ENCODE results near the gene HOXB3. TPM values are rescaled to one million over a fixed set of nuclear protein-coding genes. Genes with fewer than 3 reads are reported as not detected.

Gene HOXB3
- polyA plus RNA-seq, 1 of the 3 experiments (the other 2 are of a cell fraction): 0.46 TPM

- Histone ChIP-seq H3F3A (replicated peaks; ENCODE audit: insufficient read depth) (no peaks in the 10 kb centered on the region), H3K9ac (no peak overlapping the region), H3K36me3 (replicated peaks in 1 of 2; ENCODE audit: control insufficient read depth in 1 of 2, insufficient read depth in 2 of 2, low read length in 1 of 2) (no peaks in the 10 kb centered on the region), H2AFZ (ENCODE audit: low read depth) (no peak overlapping the region), H3K4me3 (ENCODE audit: low read depth in 2 of 2, low read length in 1 of 2) (no peak overlapping the region), H3K9me2 (no peaks in the 10 kb centered on the region), H3K27ac (ENCODE audit: low read depth in 2 of 2, low read length in 1 of 2) (no peak overlapping the region), H3K27me3 (ENCODE audit: insufficient read depth) (peaks cover 100% of the 10 kb centered on the region), H4K20me1 (ENCODE audit: insufficient read depth) (peaks cover 20% of the 10 kb centered on the region; the same call in 1 of the 2 replicates), H3K4me2 (no peak overlapping the region), H3K9me3 (no peaks in the 10 kb centered on the region), H3K79me2 (ENCODE audit: insufficient read depth) (no peaks in the 10 kb centered on the region), H3K4me1 (ENCODE audit: control insufficient read depth in 1 of 2, insufficient read depth in 2 of 2, low read depth in 1 of 2, low read length in 1 of 2) (no peaks in the 10 kb centered on the region; a peak in 1 of 4 replicates)
- ChIA-PET POLR2A (no interaction called here), CTCF (interaction anchor here (0.8 to 2.3 kb wide), 5 partner anchors 9 to 292 kb away, joined by 3 to 8 read pairs (median 5); partner anchors contain the start of gene HOXB7)
- no peak for DNase-seq
- WGBS (ENCODE audit: low lambda C conversion rate): 13% methylated on average over 17 of the region's 17 CpGs
- TF ChIP-seq YY1 (IDR thresholded peaks at IDR 0.05; ENCODE audit: low read depth) (no peak), EP300 (IDR thresholded peaks at IDR 0.05; ENCODE audit: borderline replicate concordance in 1 of 2, low read depth in 1 of 2, low read length in 1 of 2) (no peak), USF1 (IDR thresholded peaks at IDR 0.05; ENCODE audit: borderline replicate concordance, low read depth) (no peak), RCOR1 (IDR thresholded peaks at IDR 0.05; ENCODE audit: low read length) (no peak), RXRA (IDR thresholded peaks at IDR 0.05; ENCODE audit: borderline replicate concordance, low read depth) (no peak), ELF1 (IDR thresholded peaks at IDR 0.05) (no peak), NFIC (IDR thresholded peaks at IDR 0.05; ENCODE audit: borderline replicate concordance) (no peak), FOXM1 (IDR thresholded peaks at IDR 0.05; ENCODE audit: low read depth) (no peak)
- TF ChIP-seq, protein P1, sequence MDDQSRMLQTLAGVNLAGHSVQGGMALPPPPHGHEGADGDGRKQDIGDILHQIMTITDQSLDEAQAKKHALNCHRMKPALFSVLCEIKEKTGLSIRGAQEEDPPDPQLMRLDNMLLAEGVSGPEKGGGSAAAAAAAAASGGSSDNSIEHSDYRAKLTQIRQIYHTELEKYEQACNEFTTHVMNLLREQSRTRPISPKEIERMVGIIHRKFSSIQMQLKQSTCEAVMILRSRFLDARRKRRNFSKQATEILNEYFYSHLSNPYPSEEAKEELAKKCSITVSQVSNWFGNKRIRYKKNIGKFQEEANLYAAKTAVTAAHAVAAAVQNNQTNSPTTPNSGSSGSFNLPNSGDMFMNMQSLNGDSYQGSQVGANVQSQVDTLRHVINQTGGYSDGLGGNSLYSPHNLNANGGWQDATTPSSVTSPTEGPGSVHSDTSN (IDR thresholded peaks at IDR 0.05): no peak
- TF ChIP-seq, protein P2, sequence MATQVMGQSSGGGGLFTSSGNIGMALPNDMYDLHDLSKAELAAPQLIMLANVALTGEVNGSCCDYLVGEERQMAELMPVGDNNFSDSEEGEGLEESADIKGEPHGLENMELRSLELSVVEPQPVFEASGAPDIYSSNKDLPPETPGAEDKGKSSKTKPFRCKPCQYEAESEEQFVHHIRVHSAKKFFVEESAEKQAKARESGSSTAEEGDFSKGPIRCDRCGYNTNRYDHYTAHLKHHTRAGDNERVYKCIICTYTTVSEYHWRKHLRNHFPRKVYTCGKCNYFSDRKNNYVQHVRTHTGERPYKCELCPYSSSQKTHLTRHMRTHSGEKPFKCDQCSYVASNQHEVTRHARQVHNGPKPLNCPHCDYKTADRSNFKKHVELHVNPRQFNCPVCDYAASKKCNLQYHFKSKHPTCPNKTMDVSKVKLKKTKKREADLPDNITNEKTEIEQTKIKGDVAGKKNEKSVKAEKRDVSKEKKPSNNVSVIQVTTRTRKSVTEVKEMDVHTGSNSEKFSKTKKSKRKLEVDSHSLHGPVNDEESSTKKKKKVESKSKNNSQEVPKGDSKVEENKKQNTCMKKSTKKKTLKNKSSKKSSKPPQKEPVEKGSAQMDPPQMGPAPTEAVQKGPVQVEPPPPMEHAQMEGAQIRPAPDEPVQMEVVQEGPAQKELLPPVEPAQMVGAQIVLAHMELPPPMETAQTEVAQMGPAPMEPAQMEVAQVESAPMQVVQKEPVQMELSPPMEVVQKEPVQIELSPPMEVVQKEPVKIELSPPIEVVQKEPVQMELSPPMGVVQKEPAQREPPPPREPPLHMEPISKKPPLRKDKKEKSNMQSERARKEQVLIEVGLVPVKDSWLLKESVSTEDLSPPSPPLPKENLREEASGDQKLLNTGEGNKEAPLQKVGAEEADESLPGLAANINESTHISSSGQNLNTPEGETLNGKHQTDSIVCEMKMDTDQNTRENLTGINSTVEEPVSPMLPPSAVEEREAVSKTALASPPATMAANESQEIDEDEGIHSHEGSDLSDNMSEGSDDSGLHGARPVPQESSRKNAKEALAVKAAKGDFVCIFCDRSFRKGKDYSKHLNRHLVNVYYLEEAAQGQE (IDR thresholded peaks at IDR 0.05; ENCODE audit: low read depth, low read length): no peak
Measured at GRCh38 chr17:48600244-48601098, 10.4 kb upstream of the HOXB3 start.

DNA sequence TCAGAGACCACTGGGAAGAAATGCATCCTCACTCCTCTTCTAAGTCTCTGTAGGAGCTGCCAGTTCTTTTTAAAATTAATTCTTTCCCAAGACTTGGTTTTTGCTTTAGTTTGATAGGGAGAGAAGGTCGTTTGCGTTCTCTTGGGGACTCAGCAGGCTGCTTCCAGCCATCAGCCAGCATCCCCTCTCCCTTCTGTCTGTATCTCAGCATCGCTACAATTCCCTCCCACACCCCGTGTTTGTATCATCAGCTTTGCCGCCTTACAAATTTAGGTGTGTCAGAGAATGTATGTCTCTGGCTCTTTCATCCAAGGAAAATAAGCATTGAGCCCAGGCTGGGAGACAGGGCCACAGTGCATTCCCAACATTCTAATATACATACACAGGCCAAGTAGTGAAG is 9.3 kb upstream of the HOXB3 start:
- TF ChIP-seq USF1 (IDR thresholded peaks at IDR 0.05; ENCODE audit: borderline replicate concordance, low read depth): no peak
- TF ChIP-seq TAF1 (IDR thresholded peaks at IDR 0.05; ENCODE audit: borderline replicate concordance, low read depth, low read length): no peak
- TF ChIP-seq MXI1 (IDR thresholded peaks at IDR 0.05; ENCODE audit: low read depth, low read length): no peak
- no peak for TF ChIP-seq FOSL2 (IDR thresholded peaks at IDR 0.05; ENCODE audit: borderline replicate concordance, low read depth)
- TF ChIP-seq, protein P3, sequence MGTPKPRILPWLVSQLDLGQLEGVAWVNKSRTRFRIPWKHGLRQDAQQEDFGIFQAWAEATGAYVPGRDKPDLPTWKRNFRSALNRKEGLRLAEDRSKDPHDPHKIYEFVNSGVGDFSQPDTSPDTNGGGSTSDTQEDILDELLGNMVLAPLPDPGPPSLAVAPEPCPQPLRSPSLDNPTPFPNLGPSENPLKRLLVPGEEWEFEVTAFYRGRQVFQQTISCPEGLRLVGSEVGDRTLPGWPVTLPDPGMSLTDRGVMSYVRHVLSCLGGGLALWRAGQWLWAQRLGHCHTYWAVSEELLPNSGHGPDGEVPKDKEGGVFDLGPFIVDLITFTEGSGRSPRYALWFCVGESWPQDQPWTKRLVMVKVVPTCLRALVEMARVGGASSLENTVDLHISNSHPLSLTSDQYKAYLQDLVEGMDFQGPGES (IDR thresholded peaks at IDR 0.05; ENCODE audit: low read depth, low read length): no peak
- no peak for TF ChIP-seq TCF12 (IDR thresholded peaks at IDR 0.05)
- no peak for TF ChIP-seq JUND (IDR thresholded peaks at IDR 0.05)
- Histone ChIP-seq H4K20me1 (ENCODE audit: insufficient read depth) (peaks cover 20% of the 10 kb centered on the region; the same call in 1 of the 2 replicates), H3K27ac (ENCODE audit: low read depth in 2 of 2, low read length in 1 of 2) (no peak overlapping the region), H3K9me3 (no peaks in the 10 kb centered on the region), H3K79me2 (ENCODE audit: insufficient read depth) (no peaks in the 10 kb centered on the region), H3K36me3 (replicated peaks in 1 of 2; ENCODE audit: control insufficient read depth in 1 of 2, insufficient read depth in 2 of 2, low read length in 1 of 2) (no peaks in the 10 kb centered on the region), H3F3A (replicated peaks; ENCODE audit: insufficient read depth) (peaks cover 1% of the 10 kb centered on the region), H3K9ac (no peak overlapping the region), H3K27me3 (ENCODE audit: insufficient read depth) (peaks cover 100% of the 10 kb centered on the region), H3K9me2 (no peaks in the 10 kb centered on the region), H2AFZ (ENCODE audit: low read depth) (no peak overlapping the region), H3K4me2 (no peak overlapping the region), H3K4me1 (ENCODE audit: control insufficient read depth in 1 of 2, insufficient read depth in 2 of 2, low read depth in 1 of 2, low read length in 1 of 2) (no peaks in the 10 kb centered on the region; a peak in 1 of 4 replicates), H3K4me3 (ENCODE audit: low read depth in 2 of 2, low read length in 1 of 2) (no peak overlapping the region)
- POLR2A ChIA-PET: no interaction called here
- no peak for DNase-seq
- WGBS (ENCODE audit: low lambda C conversion rate): 13% methylated on average over 5 of the region's 5 CpGs
- CTCF ChIA-PET: interaction anchor here (0.7 to 1.4 kb wide), 3 partner anchors 13 to 72 kb away, joined by 3 read pairs; no protein-coding TSS in a partner anchor
